IgD-negative memory B cell (primary cell): Measurements from ENCODE around the gene ACP5. TPM values are rescaled to one million over a fixed set of nuclear protein-coding genes. Genes with fewer than 3 reads are reported as not detected.
"Not testable (repeated sequence)": the region's sequence is repeated elsewhere in the genome, so short reads cannot be mapped to it uniquely, and the experiment has no call there.

Experiments
- H3K27ac Mint-ChIP-seq, 3 donors: one replicate each; pipeline ENCODE4 v1.8.0; 2020 to 2022; ENCODE audit warnings: mild to moderate bottlenecking in 3 of 3, mixed read lengths in 3 of 3, moderate library complexity in 1 of 3
- H3K27me3 Mint-ChIP-seq: one replicate; pipeline ENCODE4 v1.8.0; 2021; ENCODE audit warnings: mixed read lengths
- H3K36me3 Mint-ChIP-seq: one replicate; pipeline ENCODE4 v1.8.0; 2020; ENCODE audit warnings: mild to moderate bottlenecking, mixed read lengths
- H3K4me1 Mint-ChIP-seq, 3 donors: one replicate each; pipeline ENCODE4 v1.8.0; 2020 to 2022; ENCODE audit warnings: mixed read lengths in 3 of 3, mild to moderate bottlenecking in 1 of 3
- H3K4me3 Mint-ChIP-seq, 4 donors: one replicate each; pipeline ENCODE4 v1.8.0; 2020 to 2022; ENCODE audit warnings: mild to moderate bottlenecking in 4 of 4, mixed read lengths in 4 of 4, moderate library complexity in 3 of 4
- H3K9me3 Mint-ChIP-seq, 3 donors: one replicate each; pipeline ENCODE4 v1.8.0; 2020 to 2021; ENCODE audit warnings: mixed read lengths in 3 of 3, mild to moderate bottlenecking in 1 of 3
- polyA plus RNA-seq: library from polyadenylated mRNA; unstranded; fragments of 300-500 nt; fragmentation: Illumina TruSeq; gene quantifications from one replicate; pipeline ENCODE4 v1.2.3, GENCODE V29; 2021

Gene ACP5
- polyA plus RNA-seq, 1 donor from 2014 or later = 109 TPM

DNA sequence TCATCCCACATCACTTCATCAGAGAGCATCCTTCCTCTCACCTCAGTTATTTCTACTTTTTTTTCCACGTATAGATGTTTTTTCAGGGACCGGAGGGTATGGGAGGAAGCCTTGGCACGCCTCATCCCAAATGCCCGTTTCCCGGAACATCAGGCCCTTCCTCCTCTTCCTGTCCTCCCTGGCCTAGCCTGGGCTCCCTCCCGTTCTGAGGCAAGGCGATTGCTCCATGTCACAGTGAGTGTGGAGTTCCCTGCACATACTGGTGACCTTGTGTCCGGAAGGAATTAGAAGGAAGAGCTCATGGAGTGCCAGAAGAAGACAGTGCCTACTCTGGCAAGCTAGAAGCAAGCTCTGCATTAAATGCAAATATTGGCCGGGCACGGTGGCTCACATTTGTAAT is 18.7 kb upstream of the ACP5 start:
- H3K36me3 Mint-ChIP-seq = peaks cover 4% of the 10 kb centered on the region
- peak overlapping the region; percentile 39 to 85 (median 64) for H3K4me3 Mint-ChIP-seq
- H3K4me1 Mint-ChIP-seq = peaks cover 16 to 21% (median 19%) of the 10 kb centered on the region in 3 donors
- no peaks in the 10 kb centered on the region for H3K9me3 Mint-ChIP-seq
- no peaks in the 10 kb centered on the region for H3K27me3 Mint-ChIP-seq
- peak overlapping the region in 2 of 3 donors; percentile 39 to 80 for H3K27ac Mint-ChIP-seq

DNA sequence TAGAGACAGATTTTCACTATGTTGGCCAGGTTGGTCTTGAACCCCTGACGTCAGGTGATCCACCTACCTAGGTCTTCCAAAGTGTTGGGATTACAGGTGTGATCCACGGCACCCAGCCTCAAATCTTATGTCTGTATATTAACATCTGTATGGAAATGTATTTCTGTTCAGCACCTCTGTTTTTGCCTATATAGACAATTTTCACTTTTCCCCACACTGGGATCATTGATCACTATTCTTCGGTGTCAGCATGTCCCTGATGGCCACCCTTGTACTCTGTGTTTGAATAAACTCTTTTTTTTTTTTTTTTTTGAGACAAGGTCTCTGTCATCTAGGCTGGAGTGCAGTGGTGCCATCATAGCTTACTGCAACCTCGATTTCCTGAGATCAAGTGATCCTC is 16.6 kb upstream of the ACP5 start:
- no peak overlapping the region for H3K4me3 Mint-ChIP-seq
- H3K27ac Mint-ChIP-seq = peak overlapping the region in 1 of 3 donors; percentile 53
- peaks cover 7 to 11% (median 9%) of the 10 kb centered on the region in 3 donors for H3K4me1 Mint-ChIP-seq
- peaks cover 4% of the 10 kb centered on the region for H3K36me3 Mint-ChIP-seq
- H3K27me3 Mint-ChIP-seq = no peaks in the 10 kb centered on the region
- no peaks in the 10 kb centered on the region for H3K9me3 Mint-ChIP-seq

DNA sequence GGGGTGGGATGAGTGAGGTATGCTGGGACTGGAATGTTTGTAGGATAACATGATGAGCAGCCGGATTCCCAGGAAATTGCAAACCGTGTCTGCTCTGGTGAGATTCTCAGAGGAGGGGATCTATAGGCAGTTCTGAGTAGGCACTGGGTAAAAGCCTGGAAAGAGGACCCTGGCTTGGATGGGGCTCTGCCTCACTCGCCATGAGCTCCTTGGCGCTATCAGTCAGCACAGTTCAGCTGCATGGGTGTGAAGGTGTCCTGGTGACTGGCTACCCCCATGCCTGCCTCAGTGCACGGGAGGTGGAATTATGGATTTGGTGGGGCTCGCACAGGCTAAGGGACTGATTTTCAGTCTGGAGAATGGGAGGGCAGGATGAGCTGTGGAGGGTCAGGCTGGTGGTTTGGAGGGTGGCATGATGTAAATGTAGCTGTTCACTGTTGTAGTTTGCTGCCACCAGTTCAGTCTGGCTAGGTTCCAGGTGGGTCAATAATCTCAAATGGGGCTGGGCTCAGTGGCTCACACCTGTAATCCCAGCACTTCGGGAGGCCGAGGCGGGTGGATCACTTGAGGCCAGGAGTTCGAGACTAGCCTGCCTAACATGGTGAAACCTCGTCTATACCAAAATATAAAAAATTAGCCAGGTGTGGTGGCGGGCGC is 10.7 kb upstream of the ACP5 start:
- Mint-ChIP-seq H3K27ac (peak overlapping the region in 2 of 3 donors; percentile 39 to 58), H3K36me3 (peaks cover 2% of the 10 kb centered on the region), H3K4me1 (peaks cover 16 to 26% (median 25%) of the 10 kb centered on the region in 3 donors), H3K4me3 (peak overlapping the region in 1 of 4 donors; percentile 60), H3K9me3 (peaks cover 0 to 2% (median 0%) of the 10 kb centered on the region in 3 donors), H3K27me3 (no peaks in the 10 kb centered on the region)

DNA sequence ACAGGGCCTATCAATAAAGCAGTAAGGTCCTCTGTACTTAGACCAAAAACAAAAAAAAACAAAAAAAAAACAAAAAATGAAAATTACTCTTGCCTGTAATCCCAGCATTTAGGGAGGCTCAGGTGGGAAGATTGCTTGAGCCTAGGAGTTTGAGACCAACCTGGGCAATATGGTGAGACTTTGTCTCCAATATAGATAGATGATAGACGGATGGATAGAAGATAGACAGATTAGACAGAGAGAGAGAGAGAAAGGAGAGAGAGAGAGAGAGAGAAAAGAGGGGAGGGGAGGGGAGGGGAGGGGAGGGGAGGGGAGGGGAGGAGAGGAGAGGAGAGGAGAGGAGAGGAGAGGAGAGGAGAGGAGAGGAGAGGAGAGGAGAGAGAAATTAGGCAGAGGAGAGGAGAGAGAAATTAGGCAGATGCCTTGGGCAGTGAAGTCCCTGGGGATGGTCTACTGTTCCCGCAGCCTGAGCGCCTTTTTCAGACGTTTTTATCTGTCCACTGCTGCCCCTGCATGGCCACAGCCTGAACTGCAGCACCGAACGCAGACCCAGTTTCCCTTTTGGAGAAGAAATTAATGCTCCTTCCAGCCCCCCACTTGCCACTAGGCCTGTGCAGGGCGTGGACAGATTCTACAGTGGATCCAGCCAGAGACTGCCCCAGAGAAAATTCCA is 10.0 kb upstream of the ACP5 start:
- Mint-ChIP-seq H3K36me3 (peaks cover 2% of the 10 kb centered on the region), H3K27me3 (no peaks in the 10 kb centered on the region), H3K9me3 (peaks cover 0 to 2% (median 0%) of the 10 kb centered on the region in 3 donors), H3K4me1 (peaks cover 16 to 26% (median 25%) of the 10 kb centered on the region in 3 donors), H3K27ac (peak overlapping the region; percentile 39 to 58 (median 55)), H3K4me3 (peak overlapping the region in 2 of 4 donors; percentile 9 to 60)

DNA sequence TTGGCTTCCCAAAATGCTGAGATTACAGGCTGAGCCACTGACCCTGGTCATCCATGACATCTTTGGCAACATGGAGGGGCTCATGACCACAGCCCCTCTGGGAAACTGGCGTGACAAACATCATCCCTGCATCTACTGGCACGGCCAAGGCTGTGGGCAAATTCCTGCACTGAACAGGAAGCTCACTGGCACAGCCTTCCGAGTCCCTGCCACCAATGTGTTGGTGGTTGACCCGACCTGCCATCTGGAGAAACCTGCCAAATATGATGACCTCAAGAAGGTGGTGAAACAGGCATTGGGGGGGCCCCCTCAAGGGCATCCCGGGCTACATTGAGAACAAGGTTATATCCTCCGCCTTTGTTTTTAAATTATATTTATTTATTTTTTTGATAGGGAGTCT is 8.9 kb upstream of the ACP5 start:
- peaks cover 2% of the 10 kb centered on the region for H3K36me3 Mint-ChIP-seq
- no peak overlapping the region for H3K27ac Mint-ChIP-seq

DNA sequence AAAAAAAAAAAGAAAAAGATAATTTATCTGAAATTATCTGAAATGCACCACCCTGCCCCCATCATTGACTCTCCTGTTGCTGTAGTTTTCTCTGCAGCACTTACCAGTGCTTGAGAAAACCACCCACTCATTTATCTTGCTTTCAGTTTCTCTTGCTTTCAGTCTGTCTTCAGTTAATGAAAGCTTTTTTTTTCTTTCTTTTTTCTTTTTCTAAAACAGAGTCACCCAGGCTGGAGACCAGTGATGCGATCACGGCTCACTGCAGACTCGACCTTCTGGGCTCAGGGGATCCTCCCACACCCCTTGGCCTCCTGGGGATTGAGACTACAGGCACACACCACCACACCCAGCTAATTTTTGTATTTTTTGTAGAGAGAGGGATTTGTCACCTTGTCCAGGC is 4.3 kb upstream of the ACP5 start:
- Mint-ChIP-seq H3K27me3 (no peaks in the 10 kb centered on the region), H3K36me3 (no peaks in the 10 kb centered on the region), H3K9me3 (peaks cover 0 to 2% (median 0%) of the 10 kb centered on the region in 3 donors), H3K27ac (peak overlapping the region; percentile 88 to 94 (median 91)), H3K4me1 (peaks cover 28 to 42% (median 32%) of the 10 kb centered on the region in 3 donors), H3K4me3 (peak overlapping the region; percentile 69 to 90 (median 79))

More for the DNA sequence above, 8.9 kb upstream of the ACP5 start:
- Mint-ChIP-seq H3K27me3 (no peaks in the 10 kb centered on the region), H3K4me3 (peak overlapping the region in 1 of 4 donors; percentile 8), H3K9me3 (peaks cover 0 to 2% (median 0%) of the 10 kb centered on the region in 3 donors), H3K4me1 (peaks cover 25 to 33% (median 31%) of the 10 kb centered on the region in 3 donors)

DNA sequence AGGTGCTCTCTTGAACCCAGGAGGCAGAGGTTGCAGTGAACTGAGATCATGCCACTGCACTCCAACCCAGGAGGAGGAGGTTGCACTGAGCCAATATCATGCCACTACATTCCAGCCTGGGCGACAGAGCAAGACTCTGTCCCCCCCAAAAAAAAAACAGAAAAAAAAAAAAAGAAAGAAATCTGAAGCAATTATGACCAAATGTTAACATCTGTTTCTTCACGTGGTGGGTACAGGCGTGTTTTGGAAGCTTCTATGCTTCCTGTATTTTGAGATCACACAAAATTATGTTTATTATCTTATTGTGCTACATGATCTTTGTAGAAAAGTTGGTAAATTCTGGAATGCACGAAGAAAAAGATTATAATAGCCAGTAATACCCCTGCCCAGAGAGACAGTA is 2.7 kb upstream of the ACP5 start:
- Mint-ChIP-seq H3K36me3 (no peaks in the 10 kb centered on the region), H3K9me3 (peaks cover 0 to 2% (median 0%) of the 10 kb centered on the region in 3 donors), H3K4me1 (peaks cover 33 to 46% (median 35%) of the 10 kb centered on the region in 3 donors), H3K4me3 (peak overlapping the region; percentile 78 to 92 (median 85)), H3K27me3 (no peaks in the 10 kb centered on the region), H3K27ac (peak overlapping the region; percentile 85 to 91 (median 88))

DNA sequence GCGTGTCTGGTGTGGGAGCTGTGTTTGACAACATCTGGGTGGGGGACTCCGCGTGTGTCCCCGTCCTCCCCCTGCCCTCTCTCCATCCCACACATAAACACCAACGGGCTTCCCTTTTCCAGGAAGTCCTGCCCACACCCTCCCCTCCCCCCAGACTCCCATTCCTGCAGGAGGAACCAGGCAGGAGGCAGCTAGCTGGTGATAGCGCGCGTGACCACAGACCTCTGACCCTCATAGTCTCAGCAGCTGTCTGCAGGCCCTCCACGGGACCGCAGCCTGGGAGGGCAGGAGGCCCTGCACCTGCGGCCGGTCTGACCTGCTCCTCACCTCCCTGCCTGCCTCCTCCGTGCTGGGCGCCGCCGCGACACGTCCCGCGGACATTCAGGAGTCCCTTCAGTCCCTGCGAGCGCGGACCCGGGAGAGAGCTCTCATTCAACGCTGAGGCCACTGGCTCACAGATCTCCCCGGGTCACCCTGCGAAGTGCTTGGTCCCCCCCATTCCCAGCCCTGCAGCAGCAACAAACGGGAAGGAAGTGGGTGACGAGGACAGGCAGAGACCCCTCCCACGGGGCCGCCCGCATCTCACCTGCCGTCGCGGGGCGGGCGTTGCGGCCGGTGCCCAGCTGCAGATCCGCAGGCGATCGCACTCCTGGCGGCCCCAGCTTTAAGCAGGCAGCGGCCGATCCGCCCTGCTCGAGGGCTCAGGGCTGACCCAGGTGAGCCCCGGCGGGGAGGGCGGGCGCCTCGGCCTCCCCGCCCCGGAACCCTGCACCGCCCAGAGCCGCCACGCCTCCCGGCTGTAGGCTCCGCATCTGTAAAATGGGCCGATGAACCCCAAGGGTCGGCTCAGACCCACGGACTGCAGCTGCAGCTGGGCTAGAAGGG is 1.1 kb upstream of the ACP5 start:
- H3K4me3 Mint-ChIP-seq = peak overlapping the region; percentile 84 to 95 (median 91)
- peak overlapping the region; percentile 88 to 92 (median 91) for H3K27ac Mint-ChIP-seq
- no peaks in the 10 kb centered on the region for H3K27me3 Mint-ChIP-seq
- H3K36me3 Mint-ChIP-seq = peaks cover 2% of the 10 kb centered on the region
- peaks cover 26 to 45% (median 29%) of the 10 kb centered on the region in 3 donors for H3K4me1 Mint-ChIP-seq
- no peaks in the 10 kb centered on the region for H3K9me3 Mint-ChIP-seq

DNA sequence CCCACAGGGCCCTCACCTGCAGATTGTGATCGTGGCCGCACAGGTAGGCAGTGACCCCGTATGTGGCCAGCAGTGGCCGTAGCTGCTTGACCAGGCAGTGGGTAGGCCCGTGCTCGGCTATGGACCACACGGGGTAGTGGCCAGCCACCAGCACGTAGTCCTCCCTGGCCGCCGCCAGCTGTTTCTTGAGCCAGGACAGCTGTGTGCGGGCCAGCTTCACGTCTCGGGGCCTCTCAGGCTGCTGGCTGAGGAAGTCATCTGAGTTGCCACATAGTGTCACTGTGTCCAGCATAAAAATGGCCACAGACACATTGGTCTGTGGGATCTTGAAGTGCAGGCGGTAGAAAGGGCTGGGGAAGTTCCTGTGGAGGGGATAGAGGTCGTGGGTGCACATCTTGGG is 1.2 kb downstream of the ACP5 start:
- Mint-ChIP-seq H3K4me3 (peak overlapping the region; percentile 17 to 92 (median 68)), H3K4me1 (peaks cover 20 to 38% (median 23%) of the 10 kb centered on the region in 3 donors), H3K27ac (peak overlapping the region in 1 of 3 donors; percentile 88)

DNA sequence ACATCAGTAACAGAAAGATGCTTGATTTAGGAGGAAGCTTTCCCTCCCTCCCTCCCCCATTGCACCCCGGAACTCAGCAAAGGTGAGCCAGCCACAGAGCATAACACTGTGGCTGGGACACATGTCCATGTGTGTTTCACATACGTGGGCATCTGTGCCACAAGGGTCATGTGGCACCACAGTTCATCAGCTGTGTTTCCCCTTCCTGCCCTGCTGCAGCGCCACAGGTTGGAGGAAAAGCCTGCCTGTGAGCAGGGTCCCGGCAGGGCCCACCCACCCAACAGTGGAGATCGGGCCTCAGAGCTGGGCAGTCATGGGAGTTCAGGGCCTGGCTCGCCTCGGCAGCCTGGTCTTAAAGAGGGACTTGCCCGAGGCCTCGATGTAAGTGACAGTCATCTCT is 2.8 kb downstream of the ACP5 start:
- Mint-ChIP-seq H3K36me3 (peaks cover 8% of the 10 kb centered on the region), H3K9me3 (no peaks in the 10 kb centered on the region), H3K27me3 (no peaks in the 10 kb centered on the region), H3K4me3 (peak overlapping the region in 3 of 4 donors; percentile 23 to 92 (median 74)), H3K4me1 (peaks cover 20 to 33% (median 20%) of the 10 kb centered on the region in 3 donors), H3K27ac (peak overlapping the region; percentile 27 to 88 (median 81))

More for the DNA sequence above, 1.2 kb downstream of the ACP5 start:
- Mint-ChIP-seq H3K36me3 (peaks cover 8% of the 10 kb centered on the region), H3K9me3 (no peaks in the 10 kb centered on the region), H3K27me3 (no peaks in the 10 kb centered on the region)

DNA sequence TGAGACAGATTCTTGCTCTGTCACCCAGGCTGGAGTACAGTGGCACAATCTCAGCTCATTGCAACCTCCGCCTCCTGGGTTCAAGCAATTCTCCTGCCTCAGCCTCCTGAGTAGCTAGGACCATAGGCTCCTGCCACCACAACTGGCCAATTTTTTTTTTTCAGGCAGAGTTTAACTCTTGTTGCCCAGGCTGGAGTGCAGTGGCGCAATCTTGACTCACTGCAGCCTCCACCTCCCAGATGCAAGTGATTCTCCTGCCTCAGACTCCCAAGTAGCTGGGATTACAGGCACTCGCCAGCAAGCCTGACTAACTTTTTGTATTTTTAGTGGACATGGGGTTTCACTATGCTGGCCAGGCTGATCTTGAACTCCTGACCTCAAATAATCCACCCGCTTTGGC is 3.7 kb downstream of the ACP5 start:
- not testable (repeated sequence) for H3K27me3 Mint-ChIP-seq, H3K4me3 Mint-ChIP-seq, H3K36me3 Mint-ChIP-seq, H3K9me3 Mint-ChIP-seq
- H3K4me1 Mint-ChIP-seq = peaks cover 20 to 34% (median 20%) of the 10 kb centered on the region in 3 donors
- H3K27ac Mint-ChIP-seq = peak overlapping the region in 1 of 3 donors; percentile 56

DNA sequence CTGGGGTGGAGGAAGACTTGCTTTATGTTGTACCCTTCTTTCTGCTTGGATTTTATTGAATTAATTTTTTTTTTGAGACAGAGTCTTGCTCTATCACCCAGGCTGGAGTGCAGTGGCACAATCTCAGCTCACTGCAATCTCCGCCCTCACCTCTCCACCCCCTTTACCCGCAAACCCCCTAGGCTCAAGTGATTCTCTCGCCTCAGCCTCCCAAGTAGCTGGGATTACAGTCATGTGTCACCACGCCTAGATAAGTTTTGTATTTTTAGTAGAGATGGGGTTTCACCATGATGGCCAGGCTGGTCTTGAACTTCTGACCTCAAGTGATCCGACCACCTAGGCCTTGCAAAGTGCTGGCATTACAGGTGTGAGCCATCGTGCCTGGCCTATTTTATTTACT is 4.1 kb downstream of the ACP5 start:
- Mint-ChIP-seq H3K4me1 (peaks cover 21 to 36% (median 22%) of the 10 kb centered on the region in 3 donors), H3K27ac (peak overlapping the region in 1 of 3 donors; percentile 56)
- not testable (repeated sequence) for H3K4me3 Mint-ChIP-seq, H3K9me3 Mint-ChIP-seq, H3K36me3 Mint-ChIP-seq, H3K27me3 Mint-ChIP-seq

DNA sequence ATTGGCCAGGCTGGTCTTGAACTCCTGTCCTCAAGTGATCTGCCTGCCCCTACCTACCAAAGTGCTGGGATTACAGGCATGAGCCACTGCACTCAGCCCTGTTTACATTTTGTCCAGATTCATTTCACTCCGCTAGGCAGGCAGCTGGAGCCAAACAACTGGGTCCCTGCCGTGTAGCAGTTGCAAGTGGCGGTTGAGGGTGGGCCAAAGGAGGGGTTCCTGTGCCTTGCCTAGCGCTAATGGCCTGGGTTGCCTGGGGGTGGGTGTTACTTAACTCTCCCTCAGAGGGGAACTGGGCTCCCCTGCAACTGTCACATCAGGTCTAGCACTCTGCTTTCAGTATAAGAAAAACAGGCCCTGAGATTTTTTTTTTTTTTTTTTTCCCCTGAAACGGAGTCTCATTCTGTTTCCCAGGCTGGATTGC is 7.4 kb downstream of the ACP5 start:
- H3K4me3 Mint-ChIP-seq = peak overlapping the region in 1 of 4 donors; percentile 62
- H3K27ac Mint-ChIP-seq = peak overlapping the region in 2 of 3 donors; percentile 98
- H3K9me3 Mint-ChIP-seq = peaks cover 0 to 2% (median 0%) of the 10 kb centered on the region in 3 donors
- H3K4me1 Mint-ChIP-seq = peaks cover 17 to 28% (median 24%) of the 10 kb centered on the region in 3 donors
- H3K36me3 Mint-ChIP-seq = peaks cover 10% of the 10 kb centered on the region
- no peaks in the 10 kb centered on the region for H3K27me3 Mint-ChIP-seq

DNA sequence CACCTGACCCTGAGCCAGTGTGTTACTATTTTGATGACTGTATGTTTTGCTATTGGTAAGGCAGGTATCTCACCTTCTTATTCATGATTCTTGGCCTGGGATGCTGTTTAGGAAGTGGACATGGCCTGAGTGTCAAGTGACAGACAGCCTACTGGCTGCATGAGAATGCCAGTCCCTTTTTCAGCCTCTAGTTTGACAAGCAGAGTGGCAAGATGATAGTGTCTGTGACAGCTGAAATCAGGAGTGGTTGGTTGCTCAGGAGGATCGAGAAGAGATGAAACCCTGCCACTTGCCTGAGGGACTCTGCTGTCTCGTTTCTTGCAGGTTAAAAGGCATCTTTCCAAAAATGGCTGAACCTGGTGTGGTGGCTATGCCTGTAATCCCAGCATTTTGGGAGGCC is 11.3 kb downstream of the ACP5 start:
- Mint-ChIP-seq H3K27me3 (no peaks in the 10 kb centered on the region), H3K4me3 (peak overlapping the region in 1 of 4 donors; percentile 82), H3K9me3 (peaks cover 0 to 2% (median 0%) of the 10 kb centered on the region in 3 donors), H3K36me3 (peaks cover 4% of the 10 kb centered on the region), H3K27ac (peak overlapping the region; percentile 46 to 92 (median 65)), H3K4me1 (peaks cover 31 to 35% (median 32%) of the 10 kb centered on the region in 3 donors)
